HTR-8/SVneo (cell line): ENCODE data around the gene ANKRD63.

Experiments
- DNase-seq: peaks from one replicate; pipeline ENCODE4 v3.0.0; 2011; ENCODE audit warnings: low spot score, mixed read lengths; ENCODE audit not compliant: insufficient read length
- FAIRE-seq: peaks from 2 replicates; lab custom pipeline; 2011; peaks lifted over from hg19 to GRCh38; lab: Jason Lieb, UNC

Gene ANKRD63

GRCh38 chr15:40313531-40314398, 30.9 kb upstream of the ANKRD63 start:
- FAIRE-seq (no peak), DNase-seq (no peak)

DNA sequence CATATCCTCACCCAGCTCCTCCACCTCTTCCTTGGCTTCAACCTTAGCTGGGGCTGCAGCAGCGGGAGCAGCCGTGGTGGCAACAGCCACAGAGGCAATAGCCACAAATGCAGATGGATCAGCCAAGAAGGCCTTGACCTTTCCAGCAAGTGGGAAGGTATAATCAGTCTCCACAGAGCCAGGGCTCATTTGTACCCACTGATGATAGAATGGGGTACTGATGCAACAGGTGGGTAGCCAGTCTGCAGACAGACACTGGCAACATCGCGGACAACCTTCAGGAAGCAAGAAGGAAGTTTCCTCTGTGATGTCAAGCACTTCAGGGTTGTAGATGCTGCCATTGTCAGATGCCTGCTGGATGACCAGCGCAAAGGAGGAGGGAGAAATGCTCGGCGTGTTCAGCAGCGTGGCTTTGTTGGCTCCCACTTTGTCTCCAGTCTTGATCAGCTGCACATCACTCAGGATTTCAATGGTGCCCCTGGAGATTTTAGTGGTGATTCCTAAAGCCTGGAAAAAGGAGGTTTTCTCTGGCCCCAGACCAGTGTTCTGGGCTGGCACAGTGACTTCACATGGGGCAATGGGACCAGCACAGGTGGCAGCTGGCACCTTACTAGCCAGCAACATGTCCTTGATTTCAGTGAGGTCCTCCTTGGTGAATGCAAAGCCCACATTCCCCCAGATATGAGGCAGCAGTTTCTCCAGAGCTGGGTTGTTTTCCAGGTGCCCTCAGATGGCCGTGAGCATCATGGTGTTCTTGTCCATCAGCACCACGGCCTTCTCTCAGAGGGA, 29.7 kb upstream of the ANKRD63 start:
- FAIRE-seq: no peak
- DNase-seq: no peak

- DNase-seq: no peak
- no peak for FAIRE-seq
These were observed 28.1 kb upstream of the ANKRD63 start for GRCh38 chr15:40310993-40311392.

- DNase-seq (peak; percentile 53), FAIRE-seq (no peak)
These were observed 27.4 kb upstream of the ANKRD63 start for GRCh38 chr15:40310001-40310959.

- FAIRE-seq: no peak
- DNase-seq: no peak
These were observed 26.5 kb upstream of the ANKRD63 start for GRCh38 chr15:40309344-40309862.

- DNase-seq (no peak), FAIRE-seq (no peak)
These were observed 24.8 kb upstream of the ANKRD63 start, which contains the start of gene PLCB2 for GRCh38 chr15:40307421-40308211. PLCB2 (minus strand) TSS chr15:40307935; CDS start chr15:40307672, 263 bp downstream.

- FAIRE-seq (no peak), DNase-seq (no peak)
These were observed 24.0 kb upstream of the ANKRD63 start for GRCh38 chr15:40306908-40307307.

DNA sequence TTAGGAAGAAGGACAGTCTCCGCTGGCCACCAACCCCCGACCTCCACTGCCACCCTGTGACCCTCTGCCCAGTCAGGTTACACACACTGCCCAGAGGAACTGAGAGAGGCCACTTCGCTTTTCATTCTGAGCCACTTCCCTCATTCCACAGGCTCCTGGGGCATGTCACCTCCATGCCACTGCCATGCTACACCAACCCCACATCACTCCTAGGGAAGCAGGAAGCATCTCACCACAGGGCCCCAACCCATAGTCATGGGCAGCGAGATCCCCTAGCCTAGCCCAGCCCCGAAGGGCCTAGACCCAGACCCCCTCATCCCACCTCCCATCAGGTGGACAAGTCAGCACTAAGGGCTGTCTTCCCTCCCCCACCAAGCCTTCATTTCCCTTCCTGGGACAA, 23.5 kb upstream of the ANKRD63 start:
- no peak for DNase-seq
- FAIRE-seq: no peak

- DNase-seq (no peak), FAIRE-seq (no peak)
These were observed 22.4 kb upstream of the ANKRD63 start for GRCh38 chr15:40305281-40305680.

DNA sequence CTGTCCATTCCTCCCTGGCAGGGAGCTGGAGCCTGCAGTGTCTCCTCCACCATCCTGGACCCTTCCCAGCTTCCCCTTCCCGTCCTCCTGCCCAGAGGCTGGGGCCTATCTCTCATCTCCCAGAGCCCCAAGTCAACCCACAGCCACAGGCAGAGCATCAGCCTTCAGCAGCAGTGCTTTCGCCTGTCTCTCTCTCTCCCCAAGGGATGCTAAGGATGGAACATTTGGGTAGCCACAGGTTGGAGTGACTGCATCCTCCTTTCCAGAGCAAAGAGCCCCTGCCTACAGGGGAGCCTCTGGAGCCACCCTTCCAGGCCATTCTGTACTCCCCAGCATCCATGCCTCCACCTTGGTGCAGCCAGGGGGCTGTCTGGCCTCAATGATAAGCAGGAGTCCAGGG, 20.7 kb upstream of the ANKRD63 start:
- no peak for FAIRE-seq
- DNase-seq: no peak

DNA sequence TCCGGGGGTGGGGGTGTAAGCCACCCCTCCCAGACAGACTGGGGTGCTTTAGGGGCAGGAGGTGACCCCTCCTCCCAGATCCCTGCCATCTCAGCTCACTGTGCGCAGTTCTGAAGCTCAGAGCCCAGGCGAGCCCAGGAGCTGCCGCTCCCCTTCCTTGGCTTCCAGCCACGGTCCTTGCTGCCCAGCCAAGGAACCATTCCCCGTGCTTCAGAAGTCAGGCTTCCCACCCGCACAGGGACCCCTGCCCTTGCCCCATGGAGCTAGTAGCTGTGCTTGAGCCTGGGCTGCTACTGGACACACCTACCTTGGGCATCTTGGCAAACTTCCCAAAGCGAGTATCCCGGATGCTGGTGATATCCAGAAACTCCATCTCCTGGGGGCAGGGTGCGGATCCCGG, 20.1 kb upstream of the ANKRD63 start:
- DNase-seq (no peak), FAIRE-seq (no peak)

- DNase-seq: no peak
- no peak for FAIRE-seq
These were observed 19.5 kb upstream of the ANKRD63 start for GRCh38 chr15:40302288-40302886.

DNA sequence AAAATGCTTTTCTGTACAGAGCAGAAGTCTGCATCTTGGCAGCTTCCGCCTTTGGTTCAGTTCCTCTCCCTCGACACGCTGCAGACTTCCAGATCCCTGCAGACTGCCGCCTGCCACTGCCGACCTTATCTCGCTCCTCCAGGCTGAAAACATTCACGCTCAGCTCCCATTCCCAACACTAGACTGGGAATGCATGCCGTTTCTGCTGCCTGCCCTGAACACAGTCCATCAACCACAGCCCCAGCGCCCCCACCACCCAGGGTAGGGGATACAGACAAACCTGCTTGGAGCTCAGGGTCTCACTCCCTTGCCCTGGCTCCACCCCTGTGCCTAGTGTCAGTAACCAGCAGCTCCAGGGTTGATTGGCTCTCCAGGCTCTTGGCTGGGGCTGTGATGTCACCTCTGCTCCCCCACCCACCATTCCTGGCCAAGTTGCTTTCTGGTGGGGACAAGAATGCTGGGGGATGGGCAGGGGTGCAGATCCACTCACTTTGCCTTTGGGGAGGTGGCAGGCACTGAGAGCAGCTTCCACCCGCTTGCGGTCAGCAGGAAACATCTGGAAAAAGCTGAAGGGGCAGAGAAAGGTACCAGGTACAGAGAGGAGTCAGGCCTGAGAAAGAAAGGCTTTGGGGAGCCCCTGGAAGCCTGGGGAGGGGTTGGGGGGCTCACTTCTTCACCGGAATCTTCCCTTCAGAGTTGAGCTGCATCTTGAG, 18.8 kb upstream of the ANKRD63 start:
- FAIRE-seq (no peak), DNase-seq (no peak)

GRCh38 chr15:40300771-40301170, 17.9 kb upstream of the ANKRD63 start:
- DNase-seq (no peak), FAIRE-seq (no peak)

- DNase-seq (no peak), FAIRE-seq (no peak)
These were observed 17.5 kb upstream of the ANKRD63 start for GRCh38 chr15:40300367-40300766.

- no peak for DNase-seq
- no peak for FAIRE-seq
These were observed 15.5 kb upstream of the ANKRD63 start for GRCh38 chr15:40298216-40298935.

- DNase-seq (no peak), FAIRE-seq (no peak)
These were observed 14.5 kb upstream of the ANKRD63 start for GRCh38 chr15:40297356-40297755.
